OCI-LY7 (cell line): ENCODE measurements around the gene DBNDD2. TPM values are rescaled to one million over a fixed set of nuclear protein-coding genes. Genes with fewer than 3 reads are reported as not detected.

Experiments
- Bru-seq: library from RNA; stranded (reverse); fragments of 400-500 nt; gene quantifications from one replicate; lab custom pipeline; 2021; lab: Mats Ljungman, UMichigan
- BruChase-seq, 2 experiments: library from RNA; stranded (reverse); fragments of 400-500 nt; gene quantifications; one replicate each; lab custom pipeline; 2021; lab: Mats Ljungman, UMichigan
- BruUV-seq: library from RNA; stranded (reverse); fragments of 400-500 nt; replicated peaks from 2 replicates; lab custom pipeline; 2021; lab: Mats Ljungman, UMichigan
- CTCF ChIA-PET: fragments of 300-600 bp; sonication (Branson Sonifier 250); formaldehyde crosslinking; loops from one replicate; lab custom pipeline; 2022; ENCODE audit warnings: antibody characterized with exemption; ENCODE audit not compliant: unreplicated experiment; lab: Charles Lee
- POLR2A ChIA-PET: fragments of 300-600 bp; sonication (Branson Sonifier 250); formaldehyde crosslinking; loops from one replicate; lab custom pipeline; 2022; ENCODE audit warnings: antibody characterized with exemption; lab: Charles Lee
- DNase-seq: peaks from one replicate; pipeline ENCODE4 v3.0.0-alpha.2; 2015; ENCODE audit warnings: low spot score
- H2AFZ ChIP-seq: fragments of 200-600 bp; sonication (generic), shearing (Covaris generic); 2 replicates; pipeline ENCODE4 v1.6.1; 2014; ENCODE audit warnings: mild to moderate bottlenecking, antibody characterized with exemption, low read length, moderate library complexity
- H3K27ac ChIP-seq: fragments of 200-600 bp; sonication (generic); 2 replicates; pipeline ENCODE4 v1.5.1; 2014; ENCODE audit warnings: mixed run types, low read depth, mild to moderate bottlenecking, moderate library complexity, low read length, inconsistent platforms; ENCODE audit not compliant: poor library complexity, severe bottlenecking
- H3K36me3 ChIP-seq: fragments of 200-600 bp; sonication (generic); 2 replicates; pipeline ENCODE4 v1.6.1; 2014; ENCODE audit warnings: mild to moderate bottlenecking, antibody characterized with exemption, low read length, moderate library complexity, mixed read lengths; ENCODE audit not compliant: insufficient read depth
- H3K4me1 ChIP-seq: fragments of 200-600 bp; sonication (generic); 2 replicates; pipeline ENCODE4 v1.5.1; 2014; ENCODE audit warnings: mild to moderate bottlenecking, low read length; ENCODE audit not compliant: insufficient read depth, poor library complexity, severe bottlenecking
- H3K4me2 ChIP-seq: fragments of 200-600 bp; sonication (generic); 2 replicates; pipeline ENCODE4 v1.6.1; 2014; ENCODE audit warnings: mild to moderate bottlenecking, low read length
- H3K4me3 ChIP-seq: fragments of 200-600 bp; sonication (generic); 2 replicates; pipeline ENCODE4 v1.5.1; 2014; ENCODE audit warnings: mild to moderate bottlenecking, low read depth, low read length; ENCODE audit not compliant: poor library complexity, severe bottlenecking
- H3K79me2 ChIP-seq: fragments of 200-600 bp; sonication (generic); 2 replicates; pipeline ENCODE4 v1.6.1; 2016; ENCODE audit warnings: low read depth, mild to moderate bottlenecking, low read length, moderate library complexity, mixed read lengths; ENCODE audit not compliant: insufficient read depth
- H3K9me2 ChIP-seq: fragments of 200-600 bp; sonication (generic); 2 replicates; pipeline ENCODE4 v1.6.1; 2016; ENCODE audit warnings: mild to moderate bottlenecking, low read length, mixed read lengths; ENCODE audit not compliant: insufficient read depth
- H3K9me3 ChIP-seq: fragments of 200-600 bp; sonication (generic); 2 replicates; pipeline ENCODE4 v1.6.1; 2014; ENCODE audit warnings: mild to moderate bottlenecking, mixed run types, low read length, mixed read lengths
- H4K20me1 ChIP-seq: fragments of 200-600 bp; sonication (generic); 2 replicates; pipeline ENCODE4 v1.6.1; 2014; ENCODE audit warnings: mild to moderate bottlenecking, antibody characterized with exemption, low read length, moderate library complexity, mixed read lengths; ENCODE audit not compliant: insufficient read depth
- CTCF ChIP-seq: fragments of 200-600 bp; sonication (generic); conservative IDR thresholded peaks from 2 replicates; pipeline ENCODE4 v1.5.1; 2014; ENCODE audit warnings: mild to moderate bottlenecking, antibody characterized with exemption, low read length, moderate library complexity, mixed read lengths
- EZH2phosphoT487 ChIP-seq: fragments of 200-600 bp; sonication (generic); IDR thresholded peaks from 2 replicates; pipeline ENCODE4 v1.6.1; 2018; ENCODE audit warnings: low read depth, borderline replicate concordance, mild to moderate bottlenecking, mixed run types, antibody characterized with exemption, low read length, moderate library complexity, mixed read lengths
- intact Hi-C: fragments of 100-400 bp; cut with micrococcal nuclease; formaldehyde crosslinking; loops from one replicate; pipeline ENCODE4 v1.10.0; 2022; ENCODE audit not compliant: unreplicated experiment
- long read RNA-seq: library from polyadenylated mRNA; stranded (forward); transcript quantifications from one replicate; pipeline ENCODE4 v2.0.0, GENCODE V29; 2022
- total RNA-seq, 2 experiments: library from RNA; depleted of rRNA in 1 of 2; stranded (reverse); fragments of >200 nt in 1 of 2; shearing (Covaris generic) in 1 of 2; gene quantifications; 2 replicates each; pipeline ENCODE4 v1.2.3, GENCODE V29; 2014 to 2022

The DBNDD2 gene
- total RNA-seq (2014; rRNA removed; shearing (Covaris generic)) (0.57 TPM in 1 of 2 replicates, not detected in the other), total RNA-seq (2022) (not detected in 2 replicates), Bru-seq, nascent RNA (percentile 30 among the genes with signal in this experiment), BruChase-seq, experiment 1, labeled RNA remaining after a 6-hour chase (percentile 39 among the genes with signal in this experiment), BruChase-seq, experiment 2, labeled RNA remaining after a 2-hour chase (percentile 35 among the genes with signal in this experiment)
- long read RNA-seq, result 0 reads

GRCh38 chr20:45407783-45408645 lies at the start of gene DBNDD2:
DBNDD2 (plus strand) TSS chr20:45408289; CDS start chr20:45408468, 179 bp downstream.
- H2AFZ ChIP-seq, result no peak within 1 kb of the TSS
- no peaks in the 10 kb centered on the region for H3K9me2 ChIP-seq
- H4K20me1 ChIP-seq, result no peaks in the 10 kb centered on the region
- no peaks in the 10 kb centered on the region for H3K4me1 ChIP-seq
- H3K4me2 ChIP-seq, result no peak within 1 kb of the TSS
- TF ChIP-seq CTCF (no peak), EZH2phosphoT487 (no peak)
- no peak within 1 kb of the TSS for H3K27ac ChIP-seq
- no peak within 1 kb of the TSS for H3K4me3 ChIP-seq
- H3K9me3 ChIP-seq, result no peaks in the 10 kb centered on the region
- intact Hi-C loops, result no loop called here
- ChIA-PET POLR2A (interaction anchor here (0.6 kb wide), 1 partner anchor 16 kb away, joined by 6 read pairs; no protein-coding TSS in a partner anchor), CTCF (interaction anchor here (0.5 kb wide), 1 partner anchor 29 kb away, joined by 3 read pairs; no protein-coding TSS in a partner anchor)
- DNase-seq, result no peak
- BruUV-seq, result no TSS peak
- H3K79me2 ChIP-seq, result no peaks in the 10 kb centered on the region
- H3K36me3 ChIP-seq, result no peaks in the 10 kb centered on the region

- no TSS peak for BruUV-seq
- Histone ChIP-seq H2AFZ (no peak overlapping the region), H3K4me3 (no peak overlapping the region), H3K27ac (no peak overlapping the region), H3K4me2 (no peak overlapping the region), H3K9me2 (no peaks in the 10 kb centered on the region), H3K9me3 (no peaks in the 10 kb centered on the region), H3K79me2 (peaks cover 6% of the 10 kb centered on the region; the same call in 1 of the 2 replicates), H3K36me3 (no peaks in the 10 kb centered on the region), H3K4me1 (peaks cover 5% of the 10 kb centered on the region), H4K20me1 (0 out of 2 replicates have a peak, but pooled peaks cover 3% of the 10 kb centered on the region)
- TF ChIP-seq CTCF (no peak), EZH2phosphoT487 (no peak)
- CTCF ChIA-PET, result interaction anchor here (0.6 kb wide), 1 partner anchor 791 kb away, joined by 3 read pairs; no protein-coding TSS in a partner anchor
- POLR2A ChIA-PET, result no interaction called here
- intact Hi-C loops, result no loop called here
- no peak for DNase-seq
Observed at GRCh38 chr20:45359069-45359405, 49.1 kb upstream of the DBNDD2 start.
